Transverse colon (tissue), 4 donors: ENCODE measurements around the gene ORC1. TPM values are rescaled to one million over a fixed set of nuclear protein-coding genes. Genes with fewer than 3 reads are reported as not detected.

ENCODE experiments used
- DNase-seq: peaks from one replicate; pipeline ENCODE4 v3.0.0-alpha.2; 2019
- H3K27ac ChIP-seq, 4 donors: fragments of 200-600 bp; sonication (generic); 2 replicates each; pipeline ENCODE4 v1.5.1; 2016 to 2018; ENCODE audit warnings: inconsistent platforms in 4 of 4
- H3K27me3 ChIP-seq: fragments of 200-600 bp; sonication (generic); 2 replicates; pipeline ENCODE4 v1.5.1; 2017; ENCODE audit warnings: inconsistent platforms
- H3K36me3 ChIP-seq, 4 donors: fragments of 200-600 bp; sonication (generic); 2 replicates each; pipeline ENCODE4 v1.5.1; 2017 to 2019; ENCODE audit warnings: inconsistent platforms in 4 of 4
- H3K4me1 ChIP-seq, 4 donors: fragments of 200-600 bp; sonication (generic); 2 replicates each; pipeline ENCODE4 v1.5.1; 2017 to 2020; ENCODE audit warnings: inconsistent platforms in 4 of 4
- H3K4me3 ChIP-seq, 4 donors: fragments of 200-600 bp; sonication (generic); 1 replicate in 1 of 4; 2 replicates in 3 of 4; pipeline versions ENCODE4 v1.5.1 to v1.6.1; 2017 to 2019; ENCODE audit warnings: inconsistent platforms in 4 of 4
- H3K9me3 ChIP-seq, 2 donors: fragments of 200-600 bp; sonication (generic); 2 replicates each; pipeline ENCODE4 v1.5.1; 2017 to 2019; ENCODE audit warnings: inconsistent platforms in 2 of 2
- EP300 ChIP-seq: sonication (generic); formaldehyde crosslinking; IDR thresholded peaks from one replicate; pipeline ENCODE4 v1.6.1; 2017; ENCODE audit warnings: antibody characterized with exemption, low read depth
- POLR2A ChIP-seq: fragments of 450-650 bp; IDR thresholded peaks from one replicate; pipeline ENCODE4 v1.6.1; 2016; ENCODE audit warnings: antibody characterized with exemption, mild to moderate bottlenecking, moderate library complexity
- POLR2AphosphoS5 ChIP-seq, 3 donors: sonication (generic); formaldehyde crosslinking; IDR thresholded peaks; one replicate each; pipeline ENCODE4 v1.6.1; 2016; ENCODE audit warnings: antibody characterized with exemption in 3 of 3
- WGBS, 2 donors: methylation state at CpG; one replicate each; pipeline ENCODE4 v1.1.5; 2018; ENCODE audit warnings: low coverage in 1 of 2; 5-methylcytosine and 5-hydroxymethylcytosine counted together
- in situ Hi-C, 4 donors: fragments of 200-750 bp; cut with MboI; loops; one replicate each; pipeline versions ENCODE4 v1.15.0 to v1.15.1; 2017; ENCODE audit warnings: low sequenced_read_pairs in 3 of 4, low pct_ligation_motif_present in 1 of 4, low pct_unique_long_range_greater_than_20kb in 1 of 4
- intact Hi-C: fragments of 100-400 bp; cut with DNase I; formaldehyde crosslinking; loops from one replicate; pipeline ENCODE4 v1.15.1; 2023; ENCODE audit warnings: low total_unique reads
- total RNA-seq, 4 donors: library from RNA; depleted of rRNA; stranded (reverse); fragments of >200 nt; gene quantifications; one replicate each; pipeline ENCODE4 v1.1.0, GENCODE V29; 2016
- TF ChIP-seq, protein P1 (sequence below), 5 experiments: fragments of 200-600 bp in 3 of 5; fragments of 450-650 bp in 2 of 5; sonication (generic) in 3 of 5; IDR thresholded peaks; 1 replicate in 2 of 5; 2 replicates in 3 of 5; pipeline ENCODE4 v1.5.1; 2016 to 2017; ENCODE audit warnings: antibody characterized with exemption in 5 of 5, inconsistent platforms in 3 of 5, mild to moderate bottlenecking in 2 of 5, moderate library complexity in 1 of 5

The ORC1 gene
- total RNA-seq, 4 donors from 2014 or later: 1.00 to 1.7 (median 1.6) TPM; not detected in 1

DNA sequence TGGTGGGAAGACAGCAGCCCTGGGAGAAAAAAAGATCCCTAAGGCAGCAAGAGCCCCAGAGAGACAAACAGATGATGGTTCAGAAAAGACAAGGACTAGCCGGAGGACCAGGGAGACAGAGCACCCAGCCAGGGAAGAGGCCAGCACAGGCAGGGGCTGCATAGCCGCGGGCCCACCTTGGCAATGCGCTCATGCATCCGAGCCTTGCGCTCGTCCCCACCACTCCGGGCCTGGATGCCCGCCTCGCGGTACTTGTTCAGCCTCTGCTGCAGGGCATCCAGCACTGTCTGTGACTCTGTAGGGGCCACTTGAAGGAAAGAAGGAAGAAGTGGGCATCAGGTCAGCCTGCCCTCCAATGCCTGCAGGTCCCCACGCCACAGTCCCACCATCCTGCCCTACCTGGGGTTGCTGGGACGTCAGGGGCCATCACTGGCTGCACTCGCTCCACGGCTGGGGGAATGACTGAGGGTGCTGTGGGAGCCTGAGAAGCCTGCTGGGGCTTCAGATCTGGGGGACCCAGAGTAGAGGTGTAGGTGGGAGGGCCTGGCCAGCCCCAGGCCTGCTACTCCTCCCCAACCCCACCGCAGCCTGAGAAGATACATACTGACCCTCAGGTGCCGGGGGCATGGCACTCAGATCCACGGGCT, 45.2 kb downstream of the ORC1 start:
- Histone ChIP-seq H3K9me3 (no peaks in the 10 kb centered on the region), H3K27ac (no peak overlapping the region), H3K36me3 (peaks cover 0 to 84% (median 45%) of the 10 kb centered on the region in 4 donors), H3K4me1 (no peaks in the 10 kb centered on the region), H3K4me3 (no peak overlapping the region), H3K27me3 (no peaks in the 10 kb centered on the region)
- TF ChIP-seq, protein P1, sequence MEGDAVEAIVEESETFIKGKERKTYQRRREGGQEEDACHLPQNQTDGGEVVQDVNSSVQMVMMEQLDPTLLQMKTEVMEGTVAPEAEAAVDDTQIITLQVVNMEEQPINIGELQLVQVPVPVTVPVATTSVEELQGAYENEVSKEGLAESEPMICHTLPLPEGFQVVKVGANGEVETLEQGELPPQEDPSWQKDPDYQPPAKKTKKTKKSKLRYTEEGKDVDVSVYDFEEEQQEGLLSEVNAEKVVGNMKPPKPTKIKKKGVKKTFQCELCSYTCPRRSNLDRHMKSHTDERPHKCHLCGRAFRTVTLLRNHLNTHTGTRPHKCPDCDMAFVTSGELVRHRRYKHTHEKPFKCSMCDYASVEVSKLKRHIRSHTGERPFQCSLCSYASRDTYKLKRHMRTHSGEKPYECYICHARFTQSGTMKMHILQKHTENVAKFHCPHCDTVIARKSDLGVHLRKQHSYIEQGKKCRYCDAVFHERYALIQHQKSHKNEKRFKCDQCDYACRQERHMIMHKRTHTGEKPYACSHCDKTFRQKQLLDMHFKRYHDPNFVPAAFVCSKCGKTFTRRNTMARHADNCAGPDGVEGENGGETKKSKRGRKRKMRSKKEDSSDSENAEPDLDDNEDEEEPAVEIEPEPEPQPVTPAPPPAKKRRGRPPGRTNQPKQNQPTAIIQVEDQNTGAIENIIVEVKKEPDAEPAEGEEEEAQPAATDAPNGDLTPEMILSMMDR (IDR thresholded peaks at IDR 0.05): no peak
- no peak for TF ChIP-seq POLR2AphosphoS5 (IDR thresholded peaks at IDR 0.05)
- no peak for TF ChIP-seq POLR2A
- TF ChIP-seq EP300: no peak
- 96% methylated on average over 18 of the region's 18 CpGs; no CpG with 5 or more reads in 1 of the 2 donors for WGBS, 2 donors
- in situ Hi-C loops (no loop called here), intact Hi-C loops (no loop called here)
- DNase-seq: no peak

DNA sequence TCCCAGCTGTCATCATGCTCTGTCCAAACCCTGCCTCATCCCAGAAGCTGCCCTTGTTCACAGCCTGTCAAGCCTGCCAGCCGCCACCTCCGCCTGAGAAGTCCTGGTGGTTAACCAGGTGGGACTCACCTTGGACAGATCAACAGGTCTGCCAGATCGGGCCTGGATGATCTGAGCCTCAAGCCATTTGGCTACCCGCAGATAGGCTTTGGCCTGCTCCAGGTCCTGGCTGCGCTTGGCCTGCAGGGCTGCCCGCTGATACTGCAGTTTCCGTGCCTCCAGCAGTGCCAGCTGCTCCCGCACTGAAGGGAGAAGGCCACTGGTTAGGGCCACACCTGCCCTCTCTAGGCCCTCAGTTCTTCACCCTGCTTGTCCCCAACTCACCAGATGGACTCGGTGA, 46.8 kb downstream of the ORC1 start:
- intact Hi-C loops: no loop called here
- 97% methylated on average over 9 of the region's 9 CpGs; no CpG with 5 or more reads in 1 of the 2 donors for WGBS, 2 donors
- H3K4me1 ChIP-seq: no peaks in the 10 kb centered on the region
- no peak for DNase-seq
- H3K9me3 ChIP-seq: no peaks in the 10 kb centered on the region
- in situ Hi-C loops: no loop called here
- TF ChIP-seq POLR2AphosphoS5 (IDR thresholded peaks at IDR 0.05) (no peak), POLR2A (no peak), EP300 (no peak)
- TF ChIP-seq, protein P1 (IDR thresholded peaks at IDR 0.05): no peak
- no peak overlapping the region for H3K27ac ChIP-seq
- H3K36me3 ChIP-seq: peaks cover 0 to 91% (median 52%) of the 10 kb centered on the region in 4 donors
- no peaks in the 10 kb centered on the region for H3K27me3 ChIP-seq
- H3K4me3 ChIP-seq: no peak overlapping the region

DNA sequence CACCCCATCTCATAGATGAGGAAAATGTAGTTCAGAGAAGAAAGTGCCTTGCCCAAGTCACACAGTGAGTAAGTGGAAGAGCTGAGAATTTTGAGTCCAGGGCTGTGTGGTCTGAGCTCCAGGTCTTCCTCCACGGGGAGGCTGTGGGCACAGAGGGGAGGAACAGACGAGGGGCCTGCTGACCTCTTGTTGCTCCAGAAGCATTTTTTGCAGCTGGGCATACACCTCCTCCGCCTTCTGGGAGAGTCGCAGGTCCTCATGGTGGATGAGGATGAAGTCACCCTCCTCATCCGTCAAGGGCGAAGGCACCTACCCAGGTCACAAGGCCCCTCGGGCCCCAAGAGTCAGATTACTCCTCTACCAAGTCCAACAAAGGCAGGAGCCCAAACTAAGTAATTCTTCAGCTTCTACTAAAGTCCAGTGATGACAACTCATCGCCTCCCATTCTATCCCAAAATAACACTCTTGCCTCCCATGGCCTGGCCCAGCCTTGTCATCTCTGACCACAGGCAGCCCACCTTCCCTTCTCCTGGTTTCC, 47.3 kb downstream of the ORC1 start:
- H3K4me1 ChIP-seq: no peaks in the 10 kb centered on the region
- no peaks in the 10 kb centered on the region for H3K27me3 ChIP-seq
- TF ChIP-seq, protein P1 (IDR thresholded peaks at IDR 0.05): no peak
- TF ChIP-seq EP300 (no peak), POLR2AphosphoS5 (IDR thresholded peaks at IDR 0.05) (no peak), POLR2A (no peak)
- in situ Hi-C loops: no loop called here
- peaks cover 0 to 88% (median 51%) of the 10 kb centered on the region in 4 donors for H3K36me3 ChIP-seq
- no peak overlapping the region for H3K27ac ChIP-seq
- no peaks in the 10 kb centered on the region for H3K9me3 ChIP-seq
- intact Hi-C loops: no loop called here
- WGBS, 2 donors: 94% methylated on average over 8 of the region's 8 CpGs; no CpG with 5 or more reads in 1 of the 2 donors
- H3K4me3 ChIP-seq: no peak overlapping the region
- DNase-seq: no peak

DNA sequence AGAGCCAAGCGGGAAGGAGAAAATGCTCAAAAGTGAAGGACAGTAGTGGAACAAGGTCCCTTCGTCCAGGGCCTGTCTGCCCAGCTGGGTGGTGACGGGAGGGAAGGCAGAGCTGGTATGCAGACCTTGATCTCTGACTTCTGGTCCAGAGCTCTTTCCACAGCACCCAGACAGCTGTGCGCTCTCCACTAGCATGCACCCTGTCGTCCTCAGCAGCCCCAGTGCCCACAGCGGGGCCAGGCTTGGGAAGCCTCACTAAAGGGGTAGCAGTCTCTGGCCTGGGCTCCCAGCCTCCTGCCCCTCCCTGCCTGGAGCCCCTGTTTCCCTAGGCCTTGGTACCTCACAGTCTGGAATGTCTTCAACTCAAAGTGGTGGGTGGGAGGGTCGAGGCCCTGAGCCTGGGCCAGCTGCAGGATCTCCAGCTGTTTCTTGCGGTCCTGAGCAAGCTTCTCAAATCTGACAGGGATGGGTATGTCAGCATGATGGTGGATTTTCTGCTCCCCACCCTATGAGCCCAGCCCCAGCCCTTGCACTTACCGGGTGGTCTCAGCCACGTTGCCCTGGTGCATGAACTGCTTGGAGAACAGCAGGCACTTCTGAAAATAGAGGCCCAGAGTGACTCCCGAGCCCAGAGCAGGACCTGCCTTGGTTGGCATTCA, 48.2 kb downstream of the ORC1 start:
- H3K36me3 ChIP-seq: peaks cover 0 to 84% (median 47%) of the 10 kb centered on the region in 4 donors
- intact Hi-C loops (no loop called here), in situ Hi-C loops (no loop called here)
- TF ChIP-seq EP300: no peak
- TF ChIP-seq, protein P1 (IDR thresholded peaks at IDR 0.05): no peak
- TF ChIP-seq POLR2A: no peak
- TF ChIP-seq POLR2AphosphoS5 (IDR thresholded peaks at IDR 0.05): no peak
- no peaks in the 10 kb centered on the region for H3K27me3 ChIP-seq
- WGBS, 2 donors: 87 to 98% methylated on average over 4 to 11 of the region's 11 CpGs
- no peak overlapping the region for H3K27ac ChIP-seq
- H3K4me3 ChIP-seq: no peak overlapping the region
- H3K9me3 ChIP-seq: no peaks in the 10 kb centered on the region
- no peak for DNase-seq
- H3K4me1 ChIP-seq: no peaks in the 10 kb centered on the region
